GM04504 (cell line): Measurements from ENCODE around the gene CCDC78.

Experiments
- DNase-seq: peaks from one replicate; pipeline ENCODE4 v3.0.0-alpha.2; 2012; ENCODE audit warnings: low read depth

Gene CCDC78

DNA sequence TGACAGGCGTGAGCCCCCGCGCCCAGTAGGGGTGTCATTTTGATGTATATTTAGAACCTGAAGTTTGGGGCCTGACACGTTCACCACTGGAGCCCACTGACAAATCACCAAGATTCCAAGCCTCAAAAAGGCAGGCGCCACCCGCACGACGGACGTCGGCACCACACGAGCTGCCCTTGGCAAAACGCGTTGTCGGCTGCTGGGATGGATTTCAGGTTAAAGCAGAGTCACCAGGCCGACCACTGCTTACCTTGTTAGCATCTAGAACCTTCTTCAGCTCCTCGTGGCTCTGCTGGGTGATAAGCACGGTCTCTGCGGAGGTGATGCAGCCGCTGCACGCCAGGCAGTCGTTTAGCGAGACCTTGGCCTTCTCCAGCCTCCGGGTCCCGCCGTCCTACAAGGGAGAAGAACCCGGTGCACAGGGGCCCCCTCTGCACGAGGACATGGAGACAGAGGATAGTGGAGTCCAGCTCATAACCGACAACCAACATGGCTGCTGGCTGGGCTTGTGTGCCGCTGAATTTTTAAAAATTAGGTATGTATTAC is 10.8 kb upstream of the CCDC78 start:
- DNase-seq, result no peak

DNA sequence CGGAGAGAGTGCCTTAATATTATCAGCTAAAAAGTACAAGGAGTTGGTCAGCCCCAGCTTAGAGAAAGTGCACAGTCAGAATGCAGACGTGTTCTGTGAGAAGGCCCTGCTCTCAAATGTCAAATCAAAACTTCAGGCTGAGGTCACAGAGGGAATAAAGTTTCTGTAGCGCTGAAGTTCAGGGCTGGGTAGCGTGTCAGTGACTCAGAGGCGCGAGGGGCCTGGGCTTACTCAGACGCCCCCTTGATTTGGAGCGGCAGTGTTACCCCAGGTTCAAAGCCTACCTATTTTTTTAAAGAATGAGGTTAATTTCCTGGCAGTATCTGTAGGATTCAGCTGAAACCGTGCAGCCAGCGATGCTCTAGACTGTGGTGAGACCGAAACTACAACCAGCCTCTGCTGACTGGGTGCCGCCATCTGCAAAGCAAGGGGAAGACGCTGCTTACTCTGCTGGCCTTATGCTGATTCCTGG is 9.8 kb upstream of the CCDC78 start:
- no peak for DNase-seq

GRCh38 chr16:734981-735881 is 9.0 kb upstream of the CCDC78 start:
- DNase-seq, result no peak

- no peak for DNase-seq
These were observed 8.2 kb upstream of the CCDC78 start for GRCh38 chr16:734208-734980.

GRCh38 chr16:733382-734207 is 7.4 kb upstream of the CCDC78 start:
- DNase-seq, result no peak

- DNase-seq, result no peak
These were observed 6.7 kb upstream of the CCDC78 start for GRCh38 chr16:732936-733335.

- no peak for DNase-seq
These were observed 6.1 kb upstream of the CCDC78 start for GRCh38 chr16:732332-732731.

DNA sequence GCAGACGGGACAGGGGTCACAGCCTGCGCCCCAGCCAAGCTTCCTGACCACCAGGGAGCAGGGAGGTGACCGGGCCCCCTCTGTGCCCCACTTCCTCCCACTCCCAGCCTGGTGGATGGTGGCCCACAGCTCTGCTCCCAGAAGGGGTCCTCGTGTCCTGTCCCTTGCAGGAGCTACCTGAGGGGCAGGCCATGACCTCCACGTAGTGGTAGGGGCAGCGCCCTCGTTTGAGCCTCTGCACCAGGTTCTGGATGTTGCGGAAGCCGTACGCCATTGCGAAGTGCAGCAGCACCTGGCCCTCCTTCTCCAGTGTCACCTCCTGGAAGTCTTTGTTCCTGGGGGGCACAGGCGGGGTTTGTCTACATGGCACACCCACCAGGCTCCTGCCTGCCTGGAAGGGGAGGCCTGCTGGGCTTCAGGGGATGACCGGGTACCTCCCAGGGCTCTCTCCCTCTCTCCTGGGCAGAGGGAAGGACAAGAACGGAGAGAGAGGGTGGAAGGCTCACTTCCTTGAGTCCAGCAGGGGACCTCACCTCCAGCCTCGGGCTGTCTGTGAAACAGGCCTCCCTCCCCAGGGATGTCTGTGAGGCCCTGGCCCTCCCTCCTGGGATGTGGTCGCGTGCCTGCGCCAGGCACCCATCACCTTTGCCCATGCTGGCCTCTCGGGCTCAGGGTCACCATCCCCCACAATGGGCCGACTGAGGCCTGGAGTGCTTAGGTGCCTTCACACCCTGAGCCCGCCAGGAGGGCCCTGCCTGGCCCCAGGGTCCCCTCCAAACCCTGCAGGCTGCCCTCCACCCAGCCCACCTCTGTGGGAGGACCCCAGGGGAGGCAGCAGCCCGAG is 4.6 kb upstream of the CCDC78 start:
- no peak for DNase-seq

DNA sequence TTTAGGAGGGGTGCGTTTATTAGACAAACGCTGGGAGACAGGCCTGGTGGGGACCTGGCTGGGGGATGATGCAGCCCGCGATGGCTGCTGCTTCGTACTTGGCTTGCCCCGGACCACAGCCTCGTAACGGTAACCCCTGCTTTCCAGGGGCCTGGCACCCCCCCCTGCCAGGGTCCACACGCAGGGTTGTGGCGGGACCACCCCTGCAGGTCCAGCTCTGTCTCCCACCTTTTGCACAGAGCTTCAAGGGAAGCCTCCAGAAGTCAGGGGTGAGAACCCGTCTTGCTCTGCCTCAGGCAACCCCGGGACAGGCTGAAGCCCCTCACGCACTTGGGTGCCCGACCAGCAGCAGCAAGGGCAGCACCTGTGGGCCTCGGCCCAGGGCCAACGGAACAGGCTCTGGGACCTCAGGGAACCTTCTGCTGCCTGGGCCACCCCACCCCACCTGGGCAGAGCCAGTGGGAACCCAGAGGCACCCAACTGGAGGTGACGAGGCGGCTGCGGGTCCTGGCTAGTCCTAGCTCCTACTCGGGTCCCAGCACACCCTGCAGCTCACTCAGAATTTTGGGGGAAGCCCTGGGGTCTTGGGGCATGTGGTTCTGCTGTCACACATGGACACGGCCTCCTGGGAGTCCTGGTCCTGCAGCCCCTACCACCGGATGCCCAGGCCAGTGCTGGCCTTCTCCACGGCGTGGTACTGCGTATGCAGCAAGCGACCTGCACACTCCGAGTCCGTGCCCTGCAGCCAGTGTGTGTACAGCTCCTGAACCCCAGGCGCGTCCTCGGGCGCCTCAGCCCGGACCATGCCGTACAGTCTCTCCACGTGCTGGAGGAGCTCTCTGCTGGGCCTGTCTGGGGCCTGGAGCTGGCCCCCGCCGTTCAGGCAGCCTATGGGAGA is 3.8 kb upstream of the CCDC78 start:
- no peak for DNase-seq

DNA sequence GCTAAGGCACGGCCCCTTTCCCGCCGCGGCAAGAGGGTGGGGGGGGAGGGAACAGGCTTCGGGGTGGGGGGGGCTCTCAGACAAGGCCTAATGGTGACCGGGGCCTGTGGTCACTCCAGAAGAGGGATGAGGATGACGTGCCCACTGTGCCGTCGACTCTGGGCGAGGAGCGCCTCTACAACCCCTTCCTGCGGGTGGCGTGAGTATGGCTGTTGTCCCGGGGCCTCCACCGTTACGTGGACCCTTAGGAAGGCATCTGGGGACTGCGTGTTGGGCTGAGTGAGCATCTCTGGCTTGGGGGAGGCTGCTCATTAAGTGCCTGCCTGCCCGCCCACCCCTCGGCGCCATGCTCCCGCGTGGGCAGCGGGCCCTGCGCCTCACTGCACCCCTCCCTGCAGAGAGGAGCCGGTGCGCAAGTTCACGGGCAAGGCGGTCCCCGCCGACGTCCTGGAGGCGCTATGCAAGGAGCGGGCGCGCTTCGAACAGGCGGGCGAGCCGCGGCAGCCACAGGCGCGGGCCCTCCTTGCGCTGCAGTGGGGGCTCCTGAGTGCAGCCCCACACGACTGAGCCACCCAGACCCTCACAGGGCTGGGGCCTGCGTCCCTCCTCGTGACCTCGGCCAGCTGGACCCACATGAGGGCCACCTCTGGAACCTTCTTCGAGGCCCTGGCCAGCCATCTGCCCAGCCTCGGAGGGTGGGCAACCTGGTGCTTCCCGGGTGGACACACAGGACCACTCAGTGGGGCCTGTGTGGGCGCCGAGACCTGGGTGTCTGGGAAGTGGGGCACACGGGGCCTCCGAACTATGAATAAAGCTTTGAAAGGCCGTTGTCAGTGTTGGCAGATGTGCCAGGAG is 2.9 kb upstream of the CCDC78 start:
- no peak for DNase-seq

- DNase-seq, result no peak
These were observed 2.1 kb upstream of the CCDC78 start for GRCh38 chr16:728131-728889.

DNA sequence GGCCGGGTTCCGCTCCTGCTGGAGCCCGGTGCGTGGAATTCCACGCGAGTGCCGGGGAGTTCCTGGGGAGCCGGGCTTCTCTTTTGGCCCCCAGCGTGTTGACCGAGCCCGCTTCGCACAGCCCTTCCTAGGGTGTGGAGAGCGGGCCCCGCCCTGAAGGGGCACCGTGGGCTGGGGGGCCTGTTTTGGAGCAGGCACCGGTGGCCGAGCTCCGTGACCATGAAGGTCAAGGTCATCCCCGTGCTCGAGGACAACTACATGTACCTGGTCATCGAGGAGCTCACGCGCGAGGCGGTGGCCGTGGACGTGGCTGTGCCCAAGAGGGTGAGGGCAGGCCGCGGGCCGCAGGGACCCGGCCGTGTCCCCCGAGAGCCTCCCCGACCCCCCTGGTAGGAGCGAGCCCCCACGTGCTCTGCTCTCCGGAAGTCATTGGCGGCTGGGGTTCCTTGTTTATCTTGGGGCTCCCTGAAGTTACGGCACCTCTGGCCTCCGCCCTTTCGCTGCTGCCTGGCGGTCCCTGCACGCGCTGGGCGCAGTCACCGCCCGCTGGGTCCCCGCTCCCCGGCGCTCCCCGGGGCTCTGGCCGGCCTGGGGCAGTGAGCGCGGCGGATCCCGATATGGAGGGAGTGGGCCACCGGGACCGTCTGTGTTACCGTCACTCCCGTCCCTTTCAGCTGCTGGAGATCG is 1.2 kb upstream of the CCDC78 start:
- no peak for DNase-seq

DNA sequence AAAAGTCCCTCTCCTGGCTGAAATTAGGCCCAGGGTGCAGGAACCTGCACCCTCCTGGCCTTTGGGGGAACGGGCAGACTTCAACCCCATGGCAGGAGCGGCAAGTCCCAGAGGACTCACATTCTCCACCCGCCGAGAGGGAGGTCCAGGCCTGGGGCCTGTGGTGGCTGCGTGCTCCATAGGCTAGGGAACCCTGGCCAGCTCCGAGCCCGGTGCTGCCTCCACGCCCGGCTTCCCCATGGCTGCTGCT is 130 bp downstream of the CCDC78 start:
- DNase-seq, result no peak

- no peak for DNase-seq
These were observed 618 bp downstream of the CCDC78 start for GRCh38 chr16:725463-726187.

DNA sequence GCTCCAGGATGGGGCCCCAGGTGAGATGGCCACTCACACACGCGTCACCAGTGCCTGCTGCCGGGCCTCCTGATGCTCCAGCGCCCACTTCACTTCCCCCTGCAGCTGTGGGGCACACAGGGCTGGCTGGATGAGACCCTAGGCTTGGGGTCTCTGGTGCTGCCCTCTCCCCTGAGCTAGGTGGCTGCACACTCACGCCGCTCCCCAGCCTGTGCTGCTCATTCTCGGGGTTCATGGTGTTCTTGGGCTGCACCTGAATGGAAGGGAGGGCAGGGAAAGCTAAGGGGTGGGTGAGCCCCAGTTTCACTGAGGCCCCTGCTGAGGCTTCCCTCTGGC is 1.2 kb downstream of the CCDC78 start:
- no peak for DNase-seq

- DNase-seq, result no peak
These were observed 1.8 kb downstream of the CCDC78 start for GRCh38 chr16:724188-725040.
